Measurements from ENCODE around the gene LOXL4.

Gene LOXL4

GRCh38 chr10:98264378-98265065 is 3.5 kb downstream of the LOXL4 start:
- no peak for DNase-seq (ENCODE audit: low read depth in 2 of 2)

GRCh38 chr10:98263088-98263487 is 4.9 kb downstream of the LOXL4 start:
- DNase-seq (ENCODE audit: low read depth in 2 of 2): no peak

- DNase-seq (ENCODE audit: low read depth in 2 of 2): no peak
These were observed 5.4 kb downstream of the LOXL4 start for GRCh38 chr10:98262571-98262970.

GRCh38 chr10:98261436-98262277 is 6.3 kb downstream of the LOXL4 start:
- no peak for DNase-seq (ENCODE audit: low read depth in 2 of 2)

GRCh38 chr10:98260752-98261151 is 7.2 kb downstream of the LOXL4 start:
- DNase-seq (ENCODE audit: low read depth in 2 of 2): no peak

- DNase-seq (ENCODE audit: low read depth in 2 of 2): no peak
These were observed 7.6 kb downstream of the LOXL4 start for GRCh38 chr10:98260350-98260749.

- DNase-seq (ENCODE audit: low read depth in 2 of 2): no peak
These were observed 8.2 kb downstream of the LOXL4 start for GRCh38 chr10:98259606-98260315.

- DNase-seq (ENCODE audit: low read depth in 2 of 2): no peak
These were observed 9.1 kb downstream of the LOXL4 start for GRCh38 chr10:98258683-98259454.

- no peak for DNase-seq (ENCODE audit: low read depth in 2 of 2)
These were observed 10.0 kb downstream of the LOXL4 start for GRCh38 chr10:98257961-98258360.

- DNase-seq (ENCODE audit: low read depth in 2 of 2): no peak
These were observed 10.8 kb downstream of the LOXL4 start for GRCh38 chr10:98257198-98257597.

- no peak for DNase-seq (ENCODE audit: low read depth in 2 of 2)
These were observed 11.3 kb downstream of the LOXL4 start for GRCh38 chr10:98256692-98257091.

- no peak for DNase-seq (ENCODE audit: low read depth in 2 of 2)
These were observed 12.7 kb downstream of the LOXL4 start for GRCh38 chr10:98255146-98255877.

GRCh38 chr10:98254234-98254974 is 13.6 kb downstream of the LOXL4 start:
- DNase-seq (ENCODE audit: low read depth in 2 of 2): no peak

GRCh38 chr10:98253499-98253898 is 14.5 kb downstream of the LOXL4 start:
- no peak for DNase-seq (ENCODE audit: low read depth in 2 of 2)

GRCh38 chr10:98252464-98252863 is 15.5 kb downstream of the LOXL4 start:
- no peak for DNase-seq (ENCODE audit: low read depth in 2 of 2)

GRCh38 chr10:98251399-98251798 is 16.6 kb downstream of the LOXL4 start:
- no peak for DNase-seq (ENCODE audit: low read depth in 2 of 2)

GRCh38 chr10:98249134-98249533 is 18.9 kb downstream of the LOXL4 start:
- DNase-seq (ENCODE audit: low read depth in 2 of 2): no peak

- DNase-seq (ENCODE audit: low read depth in 2 of 2): no peak
These were observed 20.0 kb downstream of the LOXL4 start for GRCh38 chr10:98248018-98248417.

GRCh38 chr10:98246911-98247805 is 20.8 kb downstream of the LOXL4 start:
- no peak for DNase-seq (ENCODE audit: low read depth in 2 of 2)

Data from stimulated activated CD8-positive, alpha-beta memory T cell treated with anti-CD3 and anti-CD28 coated beads, Interleukin-15, amount 100 ng/mL, for 4 hours (primary cell).